HK-2 (cell line): Measurements from ENCODE around the gene OR1N1.
"Not testable (repeated sequence)": the region's sequence is repeated elsewhere in the genome, so short reads cannot be mapped to it uniquely, and the experiment has no call there.

Experiments used
- DNase-seq: peaks from one replicate; pipeline ENCODE4 v3.0.0-alpha.2; 2018; ENCODE audit not compliant: unreplicated experiment

The OR1N1 gene

GRCh38 chr9:122527193-122527592 is at the start of gene OR1N1:
OR1N1 (minus strand) TSS chr9:122527293; CDS start chr9:122527293, 0 bp downstream.
- no peak for DNase-seq

GRCh38 chr9:122572456-122572855 is 45.4 kb upstream of the OR1N1 start:
- no peak for DNase-seq

- no peak for DNase-seq
Measured at GRCh38 chr9:122567901-122568300, 40.8 kb upstream of the OR1N1 start.

GRCh38 chr9:122562134-122562760 is 35.2 kb upstream of the OR1N1 start:
- no peak for DNase-seq

- DNase-seq, result no peak
Measured at GRCh38 chr9:122561446-122561845, 34.4 kb upstream of the OR1N1 start.

- DNase-seq, result no peak
Measured at GRCh38 chr9:122552812-122553211, 25.7 kb upstream of the OR1N1 start, which contains the start of gene OR1N2. OR1N2 (plus strand) TSS chr9:122553112; CDS start chr9:122553212, 100 bp downstream.

GRCh38 chr9:122551371-122551770 is 24.3 kb upstream of the OR1N1 start:
- DNase-seq, result no peak

- no peak for DNase-seq
Measured at GRCh38 chr9:122546196-122546595, 19.1 kb upstream of the OR1N1 start.

GRCh38 chr9:122538757-122539156 is 11.7 kb upstream of the OR1N1 start:
- no peak for DNase-seq

- not testable (repeated sequence) for DNase-seq
Measured at GRCh38 chr9:122537066-122537465, 10.0 kb upstream of the OR1N1 start.

- DNase-seq, result no peak
Measured at GRCh38 chr9:122536134-122536533, 9.0 kb upstream of the OR1N1 start.

- DNase-seq, result not testable (repeated sequence)
Measured at GRCh38 chr9:122531157-122531556, 4.1 kb upstream of the OR1N1 start.

GRCh38 chr9:122526602-122527001 is 491 bp downstream of the OR1N1 start:
- DNase-seq, result no peak

- no peak for DNase-seq
Measured at GRCh38 chr9:122519376-122519775, 7.7 kb downstream of the OR1N1 start.

- DNase-seq, result no peak
Measured at GRCh38 chr9:122518841-122519240, 8.3 kb downstream of the OR1N1 start, which contains the start of gene OR1J4. OR1J4 (plus strand) TSS chr9:122519141; CDS start chr9:122519141, 0 bp downstream.

GRCh38 chr9:122518226-122518625 is 8.9 kb downstream of the OR1N1 start:
- no peak for DNase-seq

- no peak for DNase-seq
Measured at GRCh38 chr9:122510502-122510901, 16.6 kb downstream of the OR1N1 start, which contains the start of gene OR1J2. OR1J2 (plus strand) TSS chr9:122510802; CDS start chr9:122510802, 0 bp downstream.

- no peak for DNase-seq
Measured at GRCh38 chr9:122506964-122507363, 20.1 kb downstream of the OR1N1 start.

GRCh38 chr9:122498883-122499288 is 28.2 kb downstream of the OR1N1 start:
- DNase-seq, result peak; percentile 5

- DNase-seq, result no peak
Measured at GRCh38 chr9:122479062-122479461, 48.0 kb downstream of the OR1N1 start.

GRCh38 chr9:122477826-122478225 is 49.3 kb downstream of the OR1N1 start, which contains the start of gene OR1J1:
OR1J1 (minus strand) TSS chr9:122477926; CDS start chr9:122477926, 0 bp downstream.
- DNase-seq, result no peak

GRCh38 chr9:122477346-122477745 is 49.7 kb downstream of the OR1N1 start:
- no peak for DNase-seq
